Ascending aorta (tissue), 2 donors: Measurements from ENCODE around the gene PIEZO1. TPM values are rescaled to one million over a fixed set of nuclear protein-coding genes. Genes with fewer than 3 reads are reported as not detected.
"Not testable (repeated sequence)": the region's sequence is repeated elsewhere in the genome, so short reads cannot be mapped to it uniquely, and the experiment has no call there.

Source experiments
- DNase-seq, 2 donors: peaks; one replicate each; pipeline ENCODE4 v3.0.0-alpha.2; 2019; ENCODE audit warnings: low spot score in 2 of 2
- H3K27ac ChIP-seq, 2 donors: fragments of 200-600 bp; sonication (generic); one replicate each; pipeline ENCODE4 v1.5.1; 2016 to 2017; ENCODE audit warnings: mild to moderate bottlenecking in 1 of 2
- H3K27me3 ChIP-seq: fragments of 200-600 bp; sonication (generic); one replicate; pipeline ENCODE4 v1.5.1; 2017
- H3K36me3 ChIP-seq, 2 donors: fragments of 200-600 bp; sonication (generic); one replicate each; pipeline ENCODE4 v1.5.1; 2016
- H3K4me1 ChIP-seq, 2 donors: fragments of 200-600 bp; sonication (generic); one replicate each; pipeline ENCODE4 v1.5.1; 2016 to 2017; ENCODE audit warnings: mild to moderate bottlenecking in 1 of 2
- H3K4me3 ChIP-seq, 2 donors: fragments of 200-600 bp; sonication (generic); one replicate each; pipeline ENCODE4 v1.5.1; 2016 to 2017; ENCODE audit warnings: mild to moderate bottlenecking in 1 of 2
- H3K9me3 ChIP-seq, 2 donors: fragments of 200-600 bp; sonication (generic); one replicate each; pipeline ENCODE4 v1.5.1; 2016
- intact Hi-C: fragments of 100-400 bp; cut with DNase I; formaldehyde crosslinking; loops from one replicate; pipeline ENCODE4 v1.15.1; 2023
- total RNA-seq: library from RNA; depleted of rRNA; stranded (reverse); fragments of >200 nt; gene quantifications from one replicate; pipeline ENCODE4 v1.1.0, GENCODE V29; 2016
- TF ChIP-seq, protein P1 (sequence below), 3 experiments: fragments of 200-600 bp in 2 of 3; fragments of 450-650 bp in 1 of 3; sonication (generic) in 2 of 3; IDR thresholded peaks; one replicate each; pipeline ENCODE4 v1.5.1; 2016 to 2019; ENCODE audit warnings: antibody characterized with exemption in 3 of 3, mild to moderate bottlenecking in 1 of 3, moderate library complexity in 1 of 3

PIEZO1 gene
- total RNA-seq, 1 donor from 2014 or later, result 428 TPM

DNA sequence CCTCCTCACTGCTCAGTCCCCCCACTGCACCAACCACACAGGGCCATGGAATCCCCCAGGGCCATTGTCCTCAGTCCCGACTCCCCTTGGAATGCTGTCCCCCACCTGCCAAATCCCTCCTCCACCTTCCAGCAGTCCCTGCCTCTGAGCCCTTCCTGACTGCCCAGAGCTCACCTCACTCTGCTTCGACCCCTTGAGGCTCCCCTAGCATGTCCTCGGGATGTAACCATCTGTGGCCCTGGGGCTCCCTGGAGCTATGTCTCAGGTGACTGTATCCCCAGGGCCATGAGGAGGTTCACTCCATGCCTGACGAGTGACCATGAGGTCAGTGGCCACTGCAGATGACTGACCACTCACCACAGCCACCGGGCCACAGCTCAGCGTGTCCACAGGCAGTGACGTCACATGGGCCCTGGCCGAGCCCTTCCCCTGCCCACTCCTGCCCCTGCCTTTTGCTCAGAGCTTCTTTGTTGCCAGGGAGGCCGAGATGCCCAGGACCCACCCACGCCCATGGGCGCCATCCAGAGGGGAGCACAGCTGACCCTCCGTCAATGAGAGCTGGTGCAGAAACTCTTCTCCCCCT is 7.7 kb upstream of the PIEZO1 start:
- intact Hi-C loops, result no loop called here
- Histone ChIP-seq H3K4me1 (peaks cover 0 to 3% of the 10 kb centered on the region in 2 donors), H3K27me3 (no peaks in the 10 kb centered on the region), H3K4me3 (no peak overlapping the region), H3K36me3 (no peaks in the 10 kb centered on the region), H3K9me3 (no peaks in the 10 kb centered on the region), H3K27ac (no peak overlapping the region)
- DNase-seq, result no peak
- TF ChIP-seq, protein P1, sequence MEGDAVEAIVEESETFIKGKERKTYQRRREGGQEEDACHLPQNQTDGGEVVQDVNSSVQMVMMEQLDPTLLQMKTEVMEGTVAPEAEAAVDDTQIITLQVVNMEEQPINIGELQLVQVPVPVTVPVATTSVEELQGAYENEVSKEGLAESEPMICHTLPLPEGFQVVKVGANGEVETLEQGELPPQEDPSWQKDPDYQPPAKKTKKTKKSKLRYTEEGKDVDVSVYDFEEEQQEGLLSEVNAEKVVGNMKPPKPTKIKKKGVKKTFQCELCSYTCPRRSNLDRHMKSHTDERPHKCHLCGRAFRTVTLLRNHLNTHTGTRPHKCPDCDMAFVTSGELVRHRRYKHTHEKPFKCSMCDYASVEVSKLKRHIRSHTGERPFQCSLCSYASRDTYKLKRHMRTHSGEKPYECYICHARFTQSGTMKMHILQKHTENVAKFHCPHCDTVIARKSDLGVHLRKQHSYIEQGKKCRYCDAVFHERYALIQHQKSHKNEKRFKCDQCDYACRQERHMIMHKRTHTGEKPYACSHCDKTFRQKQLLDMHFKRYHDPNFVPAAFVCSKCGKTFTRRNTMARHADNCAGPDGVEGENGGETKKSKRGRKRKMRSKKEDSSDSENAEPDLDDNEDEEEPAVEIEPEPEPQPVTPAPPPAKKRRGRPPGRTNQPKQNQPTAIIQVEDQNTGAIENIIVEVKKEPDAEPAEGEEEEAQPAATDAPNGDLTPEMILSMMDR (IDR thresholded peaks at IDR 0.05), result no peak

DNA sequence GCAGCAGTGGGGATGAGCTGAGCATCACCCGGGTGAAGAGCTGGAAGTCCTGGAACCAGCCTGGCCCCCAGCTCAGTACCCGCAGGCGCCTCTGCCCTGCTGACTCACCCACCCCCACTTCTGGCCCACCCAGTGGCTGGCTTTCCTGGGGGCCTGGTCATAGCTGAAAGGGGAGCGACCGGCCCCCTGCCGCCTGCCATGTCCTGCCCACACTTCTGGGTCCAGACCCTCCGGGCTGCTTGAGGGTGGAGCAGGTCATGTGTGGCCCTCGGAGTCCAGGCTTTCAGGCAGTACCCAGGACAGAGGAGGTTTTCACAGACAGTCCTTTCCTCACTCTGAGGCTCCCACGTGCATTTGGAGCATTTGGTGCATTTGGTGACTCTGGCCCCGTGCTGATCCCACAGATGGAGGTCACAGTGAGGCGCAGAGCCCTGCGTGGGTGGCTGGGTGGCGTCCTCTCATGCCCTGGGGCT is 7.1 kb upstream of the PIEZO1 start:
- Histone ChIP-seq H3K4me1 (peaks cover 0 to 3% of the 10 kb centered on the region in 2 donors), H3K36me3 (no peaks in the 10 kb centered on the region), H3K27ac (no peak overlapping the region), H3K4me3 (no peak overlapping the region), H3K27me3 (no peaks in the 10 kb centered on the region), H3K9me3 (no peaks in the 10 kb centered on the region)
- intact Hi-C loops, result no loop called here
- TF ChIP-seq, protein P1 (IDR thresholded peaks at IDR 0.05), result no peak
- DNase-seq, result no peak

DNA sequence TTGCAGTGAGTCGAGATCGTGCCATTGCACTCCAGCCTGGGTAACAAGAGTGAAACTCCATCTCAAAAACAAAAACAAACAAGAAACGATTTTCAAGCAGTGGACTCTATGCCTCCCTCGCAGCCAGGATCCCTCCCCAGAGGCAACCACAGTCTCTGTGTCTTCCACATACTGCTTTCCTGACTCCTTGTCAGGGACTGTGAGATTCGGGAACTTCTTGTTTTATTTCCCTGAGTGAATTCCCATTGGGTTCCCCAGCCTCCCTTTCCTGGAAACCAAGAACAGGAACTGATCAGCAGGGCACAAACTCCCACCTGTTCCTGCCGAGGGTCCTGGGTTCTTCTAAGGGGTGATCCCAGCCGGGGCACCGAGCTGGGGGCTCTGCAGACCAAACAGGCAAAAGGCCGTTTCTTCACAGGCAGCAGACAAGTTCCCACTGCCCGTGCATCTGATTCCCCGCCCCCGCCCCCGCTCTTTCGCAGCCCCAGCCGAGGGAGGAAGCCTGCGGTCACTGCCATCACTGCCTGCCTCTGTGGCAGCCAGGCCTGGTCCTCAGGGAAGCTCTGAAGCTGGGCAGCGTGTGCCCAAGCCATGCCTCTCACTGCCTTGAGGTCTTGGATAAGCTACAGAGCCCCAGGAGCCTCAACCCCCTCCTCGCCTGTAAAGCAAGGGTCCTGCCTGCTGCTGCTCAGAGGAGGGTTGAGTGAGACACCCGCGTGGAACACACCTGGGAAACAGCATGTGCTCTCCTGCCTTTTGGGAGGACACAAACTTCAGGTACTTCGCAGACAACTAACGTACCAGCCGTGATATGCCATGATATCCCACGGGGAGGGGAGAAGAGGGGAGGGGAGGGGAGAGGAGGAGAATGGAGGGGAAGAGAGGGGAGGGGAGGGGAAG is 5.5 kb upstream of the PIEZO1 start:
- no peaks in the 10 kb centered on the region for H3K9me3 ChIP-seq
- no peaks in the 10 kb centered on the region for H3K27me3 ChIP-seq
- H3K4me3 ChIP-seq, result no peak overlapping the region
- no peak for DNase-seq
- intact Hi-C loops, result no loop called here
- TF ChIP-seq, protein P1 (IDR thresholded peaks at IDR 0.05), result no peak
- peaks cover 0 to 3% of the 10 kb centered on the region in 2 donors for H3K4me1 ChIP-seq
- H3K36me3 ChIP-seq, result no peaks in the 10 kb centered on the region
- H3K27ac ChIP-seq, result no peak overlapping the region

DNA sequence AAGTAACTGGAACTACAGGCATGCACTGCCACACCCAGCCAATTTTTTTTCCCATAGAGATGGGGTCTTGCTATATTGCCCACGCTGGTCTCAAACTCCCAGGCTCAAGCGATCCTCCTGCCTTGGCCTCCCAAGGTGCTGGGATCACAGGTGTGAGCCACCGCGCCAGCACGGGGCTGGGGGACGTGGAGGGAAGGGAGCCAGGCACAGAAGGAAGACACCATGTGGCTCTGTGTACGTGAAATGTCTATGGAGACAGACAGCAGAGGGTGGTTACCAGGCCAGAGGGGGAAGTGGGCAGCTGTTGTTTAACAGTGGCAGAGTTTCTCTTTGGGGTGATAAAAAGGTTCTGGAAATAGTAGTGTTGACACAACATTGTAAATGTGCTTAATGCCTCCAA is 4.6 kb upstream of the PIEZO1 start:
- intact Hi-C loops, result no loop called here

DNA sequence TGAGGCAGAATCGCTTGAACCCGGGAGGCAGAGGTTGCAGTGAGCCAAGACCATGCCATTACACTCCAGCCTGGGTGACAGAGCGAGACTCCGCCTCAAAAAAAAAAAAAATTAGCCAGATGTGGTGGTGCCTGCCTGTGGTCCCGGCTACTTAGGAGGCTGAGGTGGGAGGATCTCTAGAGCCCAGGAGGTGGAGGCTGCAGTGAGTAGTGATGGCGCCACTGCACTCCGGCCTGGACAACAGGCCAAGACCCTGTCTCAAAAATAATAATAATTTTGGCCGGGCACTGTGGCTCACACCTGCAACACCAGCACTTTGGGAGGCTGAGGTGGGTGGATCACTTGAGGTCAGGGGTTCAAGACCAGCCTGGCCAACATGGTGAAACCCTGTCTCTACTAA is 3.7 kb upstream of the PIEZO1 start:
- H3K36me3 ChIP-seq, H3K27ac ChIP-seq, H3K4me3 ChIP-seq, H3K4me1 ChIP-seq, DNase-seq, intact Hi-C loops, H3K9me3 ChIP-seq, H3K27me3 ChIP-seq: not testable (repeated sequence)

More for the DNA sequence above, 4.6 kb upstream of the PIEZO1 start:
- Histone ChIP-seq H3K9me3 (no peaks in the 10 kb centered on the region), H3K4me1 (peaks cover 0 to 3% of the 10 kb centered on the region in 2 donors), H3K27ac (no peak overlapping the region), H3K27me3 (no peaks in the 10 kb centered on the region), H3K36me3 (no peaks in the 10 kb centered on the region), H3K4me3 (no peak overlapping the region)
- no peak for DNase-seq
- TF ChIP-seq, protein P1 (IDR thresholded peaks at IDR 0.05), result no peak
